Spleen (tissue), 11 donors: Measurements from ENCODE around the gene IL10. TPM values are rescaled to one million over a fixed set of nuclear protein-coding genes. Genes with fewer than 3 reads are reported as not detected.

ENCODE experiments used
- DNase-seq: peaks from one replicate; pipeline ENCODE4 v3.0.0-alpha.2; 2020
- H3K27ac ChIP-seq, 8 donors: fragments of 200-600 bp; sonication (generic) in 7 of 8; 1 replicate in 4 of 8; 2 replicates in 4 of 8; pipeline versions ENCODE4 v1.5.0 to v1.8.0; 2016 to 2021; ENCODE audit warnings: inconsistent platforms in 4 of 8, mild to moderate bottlenecking in 4 of 8, moderate library complexity in 1 of 8
- H3K27me3 ChIP-seq, 7 donors: fragments of 200-600 bp; sonication (generic) in 6 of 7; replicated peaks in 1 of 7; 1 replicate in 4 of 7; 2 replicates in 3 of 7; pipeline versions ENCODE4 v1.5.0 to v1.8.0; 2016 to 2021; ENCODE audit warnings: inconsistent platforms in 3 of 7, mild to moderate bottlenecking in 1 of 7
- H3K36me3 ChIP-seq, 6 donors: fragments of 200-600 bp; sonication (generic) in 5 of 6; 1 replicate in 4 of 6; 2 replicates in 2 of 6; pipeline versions ENCODE4 v1.5.0 to v1.8.0; 2016 to 2021; ENCODE audit warnings: inconsistent platforms in 2 of 6
- H3K4me1 ChIP-seq, 6 donors: fragments of 200-600 bp; sonication (generic) in 5 of 6; 1 replicate in 3 of 6; 2 replicates in 3 of 6; pipeline versions ENCODE4 v1.5.0 to v1.8.0; 2016 to 2021; ENCODE audit warnings: inconsistent platforms in 3 of 6
- H3K4me3 ChIP-seq, 8 donors: fragments of 200-600 bp; sonication (generic) in 7 of 8; 1 replicate in 4 of 8; 2 replicates in 4 of 8; pipeline versions ENCODE4 v1.5.0 to v1.8.0; 2016 to 2021; ENCODE audit warnings: inconsistent platforms in 4 of 8, mild to moderate bottlenecking in 4 of 8, moderate library complexity in 2 of 8
- H3K9me3 ChIP-seq, 8 donors: fragments of 200-600 bp; sonication (generic) in 7 of 8; 1 replicate in 4 of 8; 2 replicates in 4 of 8; pipeline versions ENCODE4 v1.5.0 to v1.8.0; 2016 to 2021; ENCODE audit warnings: inconsistent platforms in 4 of 8
- CTCF ChIP-seq, 11 experiments: fragments of 200-600 bp in 7 of 11; fragments of 450-650 bp in 4 of 11; sonication (generic) in 4 of 11; IDR thresholded peaks in 8 of 11; conservative IDR thresholded peaks in 3 of 11; 1 replicate in 7 of 11; 2 replicates in 4 of 11; pipeline versions ENCODE4 v1.4.0 to v1.8.0; 2016 to 2021; ENCODE audit warnings: antibody characterized with exemption in 11 of 11, inconsistent platforms in 4 of 11, mild to moderate bottlenecking in 1 of 11
- POLR2A ChIP-seq, 3 donors: fragments of 450-650 bp; IDR thresholded peaks; one replicate each; pipeline ENCODE4 v1.5.1; 2017; ENCODE audit warnings: antibody characterized with exemption in 3 of 3, mild to moderate bottlenecking in 1 of 3
- POLR2AphosphoS5 ChIP-seq, 3 donors: sonication (generic); formaldehyde crosslinking; IDR thresholded peaks; one replicate each; pipeline ENCODE4 v1.5.1; 2017; ENCODE audit warnings: antibody characterized with exemption in 3 of 3
- WGBS, 5 donors: extraction: QIAGEN DNeasy Blood & Tissue Kit in 3 of 5; methylation state at CpG; one replicate each; pipeline versions ENCODE4 v1.1.5 to v1.1.7; 2013 to 2018; 5-methylcytosine and 5-hydroxymethylcytosine counted together
- intact Hi-C: fragments of 100-400 bp; cut with DNase I; formaldehyde crosslinking; loops from one replicate; pipeline ENCODE4 v1.15.0; 2023; ENCODE audit warnings: low total_unique reads
- polyA plus RNA-seq, 3 donors: library from polyadenylated mRNA; stranded (reverse); fragments of 200-250 nt; gene quantifications; one replicate each; pipeline ENCODE4 v1.2.1, GENCODE V29; 2013
- total RNA-seq, 7 donors: library from RNA; depleted of rRNA in 3 of 7; stranded (reverse); fragments of >200 nt in 3 of 7; fragmentation: NEBNext Ultra II Directional in 4 of 7; extraction: Animal tissue kit (Norgen Biotek cat#: 25700) in 4 of 7; gene quantifications; one replicate each; pipeline versions ENCODE4 v1.1.0 to v1.2.1, GENCODE V29; 2016 to 2021
- donor health status: healthy with polysubstance abuse.
- donor health status: DM: no; HTN: no; CAD: no; lungs with moderate emphysema.
- donor health status: DM: no; HTN: no; CAD: no.
- donor health status: Bipolar disorder and iron deficiency.
- donor health status: healthy.
- donor health status: DM: no; HTN: no; CAD: no.
- donor health status: DM: yes; HTN: yes; CAD: no.

IL10 gene
- total and polyA plus RNA-seq, 10 donors, result 3.0 to 23.2 (median 5.2) TPM

- H3K36me3 ChIP-seq, result no peaks in the 10 kb centered on the region
- peaks cover 0 to 55% (median 23%) of the 10 kb centered on the region in 6 donors for H3K4me1 ChIP-seq
- intact Hi-C loops, result no loop called here
- H3K4me3 ChIP-seq, result no peak overlapping the region
- 76 to 88% (median 85%) methylated on average over 13 of the region's 13 CpGs for WGBS, 5 donors
- peak overlapping the region in 1 of 8 donors; percentile 25 for H3K27ac ChIP-seq
- no peak for DNase-seq
- H3K27me3 ChIP-seq, result no peaks in the 10 kb centered on the region
- TF ChIP-seq CTCF (IDR thresholded peaks at IDR 0.05 in 8 of 11, conservative IDR thresholded peaks at IDR 0.05 in 3 of 11) (peak in 1 of 11 experiments; percentile 0), POLR2AphosphoS5 (IDR thresholded peaks at IDR 0.05) (no peak)
- H3K9me3 ChIP-seq, result no peaks in the 10 kb centered on the region
These were observed 26.2 kb upstream of the IL10 start for GRCh38 chr1:206798384-206798996.

- Histone ChIP-seq H3K4me1 (peaks cover 0 to 57% (median 20%) of the 10 kb centered on the region in 6 donors), H3K36me3 (no peaks in the 10 kb centered on the region), H3K4me3 (no peak overlapping the region), H3K27me3 (no peaks in the 10 kb centered on the region), H3K9me3 (no peaks in the 10 kb centered on the region), H3K27ac (peak overlapping the region in 3 of 8 donors; percentile 1 to 36 (median 25))
- intact Hi-C loops, result no loop called here
- 42 to 62% (median 45%) methylated on average over 8 of the region's 8 CpGs for WGBS, 5 donors
- peak; percentile 80 for DNase-seq
- peak in 8 of 11 experiments; percentile 12 to 65 (median 49) for TF ChIP-seq CTCF (IDR thresholded peaks at IDR 0.05 in 8 of 11, conservative IDR thresholded peaks at IDR 0.05 in 3 of 11)
- no peak for TF ChIP-seq POLR2AphosphoS5 (IDR thresholded peaks at IDR 0.05)
These were observed 25.5 kb upstream of the IL10 start for GRCh38 chr1:206797534-206798383.

GRCh38 chr1:206796981-206797402 is 24.7 kb upstream of the IL10 start:
- H3K27ac ChIP-seq, result peak overlapping the region in 2 of 8 donors; percentile 32 to 36
- WGBS, 5 donors, result 54 to 84% (median 63%) methylated on average over 8 of the region's 8 CpGs
- TF ChIP-seq POLR2A (IDR thresholded peaks at IDR 0.05) (no peak), POLR2AphosphoS5 (IDR thresholded peaks at IDR 0.05) (peak in 1 of 3 donors; percentile 42)
- H3K36me3 ChIP-seq, result no peaks in the 10 kb centered on the region
- no peak overlapping the region for H3K4me3 ChIP-seq
- no peak for DNase-seq
- H3K9me3 ChIP-seq, result no peaks in the 10 kb centered on the region
- H3K27me3 ChIP-seq, result no peaks in the 10 kb centered on the region
- intact Hi-C loops, result no loop called here
- peaks cover 0 to 58% (median 19%) of the 10 kb centered on the region in 6 donors for H3K4me1 ChIP-seq

GRCh38 chr1:206796116-206796515 is 23.8 kb upstream of the IL10 start:
- Histone ChIP-seq H3K27me3 (no peaks in the 10 kb centered on the region), H3K4me3 (no peak overlapping the region), H3K36me3 (no peaks in the 10 kb centered on the region), H3K4me1 (peaks cover 0 to 61% (median 22%) of the 10 kb centered on the region in 6 donors), H3K9me3 (no peaks in the 10 kb centered on the region), H3K27ac (peak overlapping the region in 1 of 8 donors; percentile 36)
- TF ChIP-seq POLR2AphosphoS5 (IDR thresholded peaks at IDR 0.05) (no peak), CTCF (IDR thresholded peaks at IDR 0.05 in 8 of 11, conservative IDR thresholded peaks at IDR 0.05 in 3 of 11) (no peak), POLR2A (IDR thresholded peaks at IDR 0.05) (no peak)
- DNase-seq, result no peak
- WGBS, 5 donors, result 88 to 96% (median 91%) methylated on average over 3 of the region's 3 CpGs
- intact Hi-C loops, result no loop called here
